Activated naive CD8-positive, alpha-beta T cell treated with anti-CD3 and anti-CD28 coated beads, Interleukin-2, amount 50 U/mL, for 16 hours (primary cell): Measurements from ENCODE around the gene LRRC56.

Source experiments
- DNase-seq: peaks from one replicate; pipeline ENCODE4 v3.0.0-alpha.2; 2020; ENCODE audit warnings: low read depth, low spot score

LRRC56 gene

GRCh38 chr11:536841-537621 is at the start of gene LRRC56:
Gene LRRC56, plus strand, starts transcription at chr11:537527. Its CDS starts 3,158 bp downstream, at chr11:540685.
- DNase-seq: peak; percentile 84

GRCh38 chr11:487571-488021 is 49.7 kb upstream of the LRRC56 start:
- no peak for DNase-seq

- no peak for DNase-seq
These were observed 49.3 kb upstream of the LRRC56 start for GRCh38 chr11:488062-488461.

- DNase-seq: no peak
These were observed 48.7 kb upstream of the LRRC56 start for GRCh38 chr11:488579-488978.

- DNase-seq: no peak
These were observed 48.3 kb upstream of the LRRC56 start for GRCh38 chr11:488992-489391.

GRCh38 chr11:489610-490185 is 47.6 kb upstream of the LRRC56 start:
- DNase-seq: no peak

- no peak for DNase-seq
These were observed 47.0 kb upstream of the LRRC56 start for GRCh38 chr11:490186-490929.

GRCh38 chr11:490930-491260 is 46.4 kb upstream of the LRRC56 start:
- DNase-seq: no peak

GRCh38 chr11:491358-491757 is 46.0 kb upstream of the LRRC56 start:
- no peak for DNase-seq

GRCh38 chr11:492427-493226 is 44.7 kb upstream of the LRRC56 start:
- no peak for DNase-seq

- DNase-seq: no peak
These were observed 42.4 kb upstream of the LRRC56 start for GRCh38 chr11:494761-495536.

- no peak for DNase-seq
These were observed 41.8 kb upstream of the LRRC56 start for GRCh38 chr11:495537-495931.

GRCh38 chr11:496834-497564 is 40.3 kb upstream of the LRRC56 start:
- DNase-seq: no peak

GRCh38 chr11:497565-498296 is 39.6 kb upstream of the LRRC56 start:
- DNase-seq: no peak

GRCh38 chr11:498297-499181 is 38.8 kb upstream of the LRRC56 start:
- no peak for DNase-seq

- DNase-seq: no peak
These were observed 37.9 kb upstream of the LRRC56 start for GRCh38 chr11:499201-500076.

GRCh38 chr11:501001-501682 is 36.2 kb upstream of the LRRC56 start:
- DNase-seq: no peak
